NCI-H2227 treated with DMSO at 0.1 percent for 48 hours (cell line): Measurements from ENCODE around the gene MAGEA6.
"Not testable (repeated sequence)": the region's sequence is repeated elsewhere in the genome, so short reads cannot be mapped to it uniquely, and the experiment has no call there.

Experiments
- DNase-seq: peaks from one replicate; lab custom pipeline; 2025; lab: John Stamatoyannopoulos, UW

Gene MAGEA6

DNA sequence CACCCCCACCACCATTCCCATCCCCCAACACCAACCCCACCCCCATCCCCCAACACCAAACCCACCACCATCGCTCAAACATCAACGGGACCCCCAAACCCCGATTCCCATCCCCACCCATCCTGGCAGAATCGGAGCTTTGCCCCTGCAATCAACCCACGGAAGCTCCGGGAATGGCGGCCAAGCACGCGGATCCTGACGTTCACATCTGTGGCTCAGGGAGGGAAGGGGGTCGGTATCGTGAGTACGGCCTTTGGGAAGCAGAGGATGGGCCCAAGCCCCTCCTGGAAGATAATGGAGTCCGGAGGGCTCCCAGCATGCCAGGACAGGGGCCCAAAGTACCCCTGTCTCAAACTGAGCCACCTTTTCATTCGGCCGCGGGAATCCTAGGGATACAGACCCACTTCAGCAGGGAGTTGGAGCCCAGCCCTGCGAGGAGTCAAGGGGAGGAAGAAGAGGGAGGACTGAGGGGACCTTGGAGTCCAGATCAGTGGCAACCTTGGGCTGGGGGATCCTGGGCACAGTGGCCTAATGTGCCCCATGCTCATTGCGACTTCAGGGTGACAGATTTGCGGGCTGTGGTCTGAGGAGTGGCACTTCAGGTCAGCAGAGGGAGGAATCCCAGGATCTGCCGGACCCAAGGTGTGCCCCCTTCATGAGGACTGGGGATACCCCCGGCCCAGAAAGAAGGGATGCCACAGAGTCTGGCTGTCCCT is 35.2 kb downstream of the MAGEA6 start:
- DNase-seq, result not testable (repeated sequence)

- peak; percentile 55 for DNase-seq
These were observed 36.1 kb downstream of the MAGEA6 start, which contains the start of the genes CSAG1 and MAGEA12 for GRCh38 chrX:152733261-152733975. Gene CSAG1, minus strand, starts transcription at chrX:152733721. Its CDS starts 1,261 bp downstream, at chrX:152732460. Gene MAGEA12, plus strand, starts transcription at chrX:152733757. Its CDS starts 2,405 bp downstream, at chrX:152736162.

- no peak for DNase-seq
These were observed 44.1 kb downstream of the MAGEA6 start for GRCh38 chrX:152725409-152725808.
